Measurements from ENCODE around the gene RPL36. TPM values are rescaled to one million over a fixed set of nuclear protein-coding genes. Genes with fewer than 3 reads are reported as not detected.

RPL36 gene
- total and polyA plus RNA-seq, 9 of the 15 experiments (the other 6 are each of a cell fraction or from before 2014, with no cell fraction given) = 350 to 3,412 (median 1,507) TPM

- no peak for TF ChIP-seq AFF4 (CRISPR knock-in tag; IDR thresholded peaks at IDR 0.05)
- no peak for TF ChIP-seq PTTG1 (tag; IDR thresholded peaks at IDR 0.05; ENCODE audit: low read depth)
- no peak for TF ChIP-seq BHLHE40 (IDR thresholded peaks at IDR 0.05; ENCODE audit: low read length)
- TF ChIP-seq RBM22 (IDR thresholded peaks at IDR 0.05; ENCODE audit: low read depth, low read length, poor library complexity, severe bottlenecking) = peak; percentile 92
- TF ChIP-seq KDM1A (IDR thresholded peaks at IDR 0.05) = no peak
- no peak for TF ChIP-seq LEF1 (IDR thresholded peaks at IDR 0.05)
- no peak for TF ChIP-seq FOXA1 (IDR thresholded peaks at IDR 0.05; ENCODE audit: borderline replicate concordance)
- TF ChIP-seq ZBTB17 (CRISPR knock-in tag; IDR thresholded peaks at IDR 0.05) = no peak
- TF ChIP-seq POLR2G (IDR thresholded peaks at IDR 0.05; ENCODE audit: low read depth, low read length) = peak; percentile 80
- TF ChIP-seq NFIC (IDR thresholded peaks at IDR 0.05) = no peak
- TF ChIP-seq CSDE1 (IDR thresholded peaks at IDR 0.05) = no peak
- TF ChIP-seq ZBTB11 (CRISPR knock-in tag; IDR thresholded peaks at IDR 0.05) = no peak
These were observed 15.5 kb downstream of the RPL36 start (continued) for GRCh38 chr19:5705552-5705951.

Measured in K562 (cell line).